Retinal pigment epithelial cell (primary cell): Measurements from ENCODE around the gene ELOA2.
"Not testable (repeated sequence)": the region's sequence is repeated elsewhere in the genome, so short reads cannot be mapped to it uniquely, and the experiment has no call there.

Experiments
- DNase-seq: peaks from one replicate; pipeline ENCODE4 v3.0.0-alpha.2; 2010; ENCODE audit warnings: low read depth
- H3K4me3 ChIP-seq: 2 replicates; pipeline ENCODE4 v1.5.1; 2011; ENCODE audit warnings: mild to moderate bottlenecking, low read length, control low read depth, moderate library complexity
- CTCF ChIP-seq: conservative IDR thresholded peaks from 2 replicates; pipeline ENCODE4 v1.5.1; 2011; ENCODE audit warnings: low read depth, low read length, control low read depth, inconsistent platforms

Gene ELOA2

GRCh38 chr18:47032945-47033344 is 2.5 kb downstream of the ELOA2 start:
- no peak overlapping the region for H3K4me3 ChIP-seq
- DNase-seq, result no peak
- TF ChIP-seq CTCF, result no peak

- DNase-seq, result not testable (repeated sequence)
These were observed 4.5 kb downstream of the ELOA2 start for GRCh38 chr18:47030887-47031286.

GRCh38 chr18:47029684-47030353 is 5.6 kb downstream of the ELOA2 start:
- not testable (repeated sequence) for DNase-seq, H3K4me3 ChIP-seq

More at GRCh38 chr18:47030887-47031286, 4.5 kb downstream of the ELOA2 start:
- H3K4me3 ChIP-seq, result not testable (repeated sequence)

GRCh38 chr18:47028738-47029137 is 6.7 kb downstream of the ELOA2 start:
- not testable (repeated sequence) for H3K4me3 ChIP-seq, DNase-seq

GRCh38 chr18:47025557-47026174 is 9.8 kb downstream of the ELOA2 start:
- not testable (repeated sequence) for DNase-seq, H3K4me3 ChIP-seq

GRCh38 chr18:47023769-47024465 is 11.5 kb downstream of the ELOA2 start:
- not testable (repeated sequence) for H3K4me3 ChIP-seq, DNase-seq

GRCh38 chr18:47022821-47023220 is 12.6 kb downstream of the ELOA2 start:
- not testable (repeated sequence) for DNase-seq, H3K4me3 ChIP-seq

- DNase-seq, H3K4me3 ChIP-seq: not testable (repeated sequence)
These were observed 14.7 kb downstream of the ELOA2 start for GRCh38 chr18:47020757-47021156.

- DNase-seq, H3K4me3 ChIP-seq: not testable (repeated sequence)
These were observed 15.6 kb downstream of the ELOA2 start for GRCh38 chr18:47019870-47020269.
